Measurements from ENCODE around the gene DIO3.

DNA sequence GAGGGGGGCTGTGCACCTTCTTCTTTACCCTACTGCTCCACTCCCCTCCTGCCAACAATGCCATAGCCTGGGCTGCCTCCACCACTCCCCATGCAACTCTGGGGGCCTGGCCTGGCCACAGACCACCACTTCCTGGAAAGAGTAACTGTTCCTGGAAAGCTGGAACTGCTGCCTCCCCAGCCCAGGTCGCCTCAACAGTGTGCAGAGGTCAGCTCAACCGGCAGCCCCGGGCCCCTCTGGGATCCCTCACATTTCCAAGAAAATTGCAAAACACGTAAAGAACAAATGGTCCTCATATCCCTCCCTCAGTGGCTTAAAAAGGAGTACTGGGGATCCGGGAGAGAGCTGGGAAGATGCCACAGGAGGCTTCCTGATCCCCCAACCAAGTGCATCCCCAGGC, 22.4 kb upstream of the DIO3 start:
- TF ChIP-seq, protein P1, sequence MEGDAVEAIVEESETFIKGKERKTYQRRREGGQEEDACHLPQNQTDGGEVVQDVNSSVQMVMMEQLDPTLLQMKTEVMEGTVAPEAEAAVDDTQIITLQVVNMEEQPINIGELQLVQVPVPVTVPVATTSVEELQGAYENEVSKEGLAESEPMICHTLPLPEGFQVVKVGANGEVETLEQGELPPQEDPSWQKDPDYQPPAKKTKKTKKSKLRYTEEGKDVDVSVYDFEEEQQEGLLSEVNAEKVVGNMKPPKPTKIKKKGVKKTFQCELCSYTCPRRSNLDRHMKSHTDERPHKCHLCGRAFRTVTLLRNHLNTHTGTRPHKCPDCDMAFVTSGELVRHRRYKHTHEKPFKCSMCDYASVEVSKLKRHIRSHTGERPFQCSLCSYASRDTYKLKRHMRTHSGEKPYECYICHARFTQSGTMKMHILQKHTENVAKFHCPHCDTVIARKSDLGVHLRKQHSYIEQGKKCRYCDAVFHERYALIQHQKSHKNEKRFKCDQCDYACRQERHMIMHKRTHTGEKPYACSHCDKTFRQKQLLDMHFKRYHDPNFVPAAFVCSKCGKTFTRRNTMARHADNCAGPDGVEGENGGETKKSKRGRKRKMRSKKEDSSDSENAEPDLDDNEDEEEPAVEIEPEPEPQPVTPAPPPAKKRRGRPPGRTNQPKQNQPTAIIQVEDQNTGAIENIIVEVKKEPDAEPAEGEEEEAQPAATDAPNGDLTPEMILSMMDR (IDR thresholded peaks at IDR 0.05): no peak
- TF ChIP-seq POLR2A (IDR thresholded peaks at IDR 0.05): no peak

Measured in breast epithelium (tissue), 3 donors.